WTC11 (cell line): ENCODE data around the gene C4orf50. TPM values are rescaled to one million over a fixed set of nuclear protein-coding genes. Genes with fewer than 3 reads are reported as not detected.

ENCODE experiments used
- ATAC-seq: fragments of 200-7000 bp; cut with Tn5 transposase; 2 replicates; pipeline ENCODE4 v1.10.0; 2021; ENCODE audit warnings: mild to moderate bottlenecking, moderate library complexity
- CTCF ChIA-PET: fragments of 300-600 bp; sonication (Branson Sonifier 250); formaldehyde crosslinking; loops from one replicate; lab custom pipeline; 2021; ENCODE audit warnings: antibody characterized with exemption; lab: Charles Lee
- POLR2A ChIA-PET: fragments of 350-600 bp; sonication (Branson Sonifier 250); formaldehyde crosslinking; loops from one replicate; lab custom pipeline; 2021; ENCODE audit warnings: antibody characterized with exemption; lab: Charles Lee
- DNase-seq: peaks from one replicate; pipeline ENCODE4 v3.0.0; 2021; ENCODE audit warnings: low spot score
- H3K27ac Mint-ChIP-seq: 2 replicates; pipeline ENCODE4 v1.8.0; 2021; ENCODE audit warnings: mixed read lengths
- H3K27me3 Mint-ChIP-seq: 2 replicates; pipeline ENCODE4 v1.8.0; 2021; ENCODE audit warnings: low read depth, mild to moderate bottlenecking, moderate library complexity, mixed read lengths
- H3K36me3 Mint-ChIP-seq: 2 replicates; pipeline ENCODE4 v1.8.0; 2021; ENCODE audit warnings: mixed read lengths
- H3K4me1 Mint-ChIP-seq: 2 replicates; pipeline ENCODE4 v1.8.0; 2022; ENCODE audit warnings: mixed read lengths
- H3K4me3 Mint-ChIP-seq: 2 replicates; pipeline ENCODE4 v1.8.0; 2021; ENCODE audit warnings: mild to moderate bottlenecking, moderate library complexity, mixed read lengths
- H3K9me3 Mint-ChIP-seq: 2 replicates; pipeline ENCODE4 v1.8.0; 2021; ENCODE audit warnings: mixed read lengths
- ATF1 ChIP-seq: sonication (generic); formaldehyde crosslinking; IDR thresholded peaks from 2 replicates; pipeline ENCODE4 v1.8.1; 2023; ENCODE audit warnings: mild to moderate bottlenecking, moderate library complexity, missing genetic modification reagents
- ELF4 ChIP-seq: sonication (generic); formaldehyde crosslinking; IDR thresholded peaks from 2 replicates; pipeline ENCODE4 v1.8.1; 2022; ENCODE audit warnings: low read depth, mild to moderate bottlenecking, moderate library complexity, missing genetic modification reagents
- FOXP1 ChIP-seq: sonication (generic); formaldehyde crosslinking; IDR thresholded peaks from 2 replicates; pipeline ENCODE4 v1.8.0; 2022; ENCODE audit warnings: missing genetic modification reagents, mild to moderate bottlenecking, moderate library complexity, borderline replicate concordance
- GABPB1 ChIP-seq: sonication (generic); formaldehyde crosslinking; IDR thresholded peaks from 2 replicates; pipeline ENCODE4 v1.8.1; 2023; ENCODE audit warnings: mild to moderate bottlenecking, missing genetic modification reagents
- GRHL2 ChIP-seq: fragments of 250-450 bp; sonication (Bioruptor Pico); IDR thresholded peaks from 2 replicates; pipeline ENCODE4 v1.8.0; 2022; ENCODE audit warnings: mild to moderate bottlenecking, moderate library complexity; ENCODE audit not compliant: insufficient replicate concordance, severe bottlenecking
- JAZF1 ChIP-seq: fragments of 250-450 bp; sonication (Bioruptor Pico); IDR thresholded peaks from 2 replicates; pipeline ENCODE4 v1.9.0; 2021; ENCODE audit warnings: moderate library complexity, mild to moderate bottlenecking, inconsistent platforms
- NFYB ChIP-seq: sonication (generic); formaldehyde crosslinking; conservative IDR thresholded peaks from 2 replicates; pipeline ENCODE4 v1.8.0; 2022; ENCODE audit warnings: low read depth, missing genetic modification reagents
- PRRX2 ChIP-seq: fragments of 250-450 bp; sonication (Bioruptor Pico); IDR thresholded peaks from 2 replicates; pipeline ENCODE4 v1.8.0; 2021; ENCODE audit warnings: mild to moderate bottlenecking
- RELA ChIP-seq: sonication (generic); formaldehyde crosslinking; IDR thresholded peaks from 2 replicates; pipeline ENCODE4 v1.8.1; 2022; ENCODE audit warnings: missing genetic modification reagents, mild to moderate bottlenecking, borderline replicate concordance
- SMAD3 ChIP-seq: sonication (generic); formaldehyde crosslinking; IDR thresholded peaks from 2 replicates; pipeline ENCODE4 v1.8.0; 2022; ENCODE audit warnings: missing genetic modification reagents, mild to moderate bottlenecking, borderline replicate concordance
- SOX15 ChIP-seq: fragments of 250-450 bp; sonication (Bioruptor Pico); IDR thresholded peaks from 2 replicates; pipeline ENCODE4 v1.9.0; 2021; ENCODE audit warnings: mild to moderate bottlenecking
- TEAD1 ChIP-seq: sonication (generic); formaldehyde crosslinking; IDR thresholded peaks from 2 replicates; pipeline ENCODE4 v1.8.0; 2022; ENCODE audit warnings: mild to moderate bottlenecking, missing genetic modification reagents
- ZBTB21 ChIP-seq: sonication (generic); formaldehyde crosslinking; IDR thresholded peaks from 2 replicates; pipeline ENCODE4 v1.8.1; 2023; ENCODE audit warnings: mild to moderate bottlenecking, missing genetic modification reagents, borderline replicate concordance
- ZNF121 ChIP-seq: sonication (generic); formaldehyde crosslinking; IDR thresholded peaks from 2 replicates; pipeline ENCODE4 v1.8.0; 2023; ENCODE audit warnings: missing genetic modification reagents
- ZNF423 ChIP-seq: fragments of 250-450 bp; sonication (Bioruptor Pico); IDR thresholded peaks from 2 replicates; pipeline ENCODE4 v2.1.2; 2022; ENCODE audit warnings: mild to moderate bottlenecking, moderate library complexity
- total RNA-seq: library from RNA; stranded (reverse); gene quantifications from 3 replicates; pipeline ENCODE4 v1.2.3, GENCODE V29; 2021
- TF ChIP-seq, protein P1 (sequence below): fragments of 250-450 bp; sonication (Bioruptor Pico); conservative IDR thresholded peaks from 2 replicates; pipeline ENCODE4 v1.9.0; 2021; ENCODE audit warnings: mild to moderate bottlenecking
- TF ChIP-seq, protein P2 (sequence below): fragments of 200-600 bp; IDR thresholded peaks from 2 replicates; pipeline ENCODE4 v1.8.0; 2022; ENCODE audit warnings: antibody characterized with exemption
- TF ChIP-seq, protein P3 (sequence below): sonication (generic); formaldehyde crosslinking; IDR thresholded peaks from 2 replicates; pipeline ENCODE4 v1.8.0; 2022; ENCODE audit warnings: missing genetic modification reagents
- TF ChIP-seq, protein P4 (sequence below): sonication (generic); formaldehyde crosslinking; IDR thresholded peaks from 2 replicates; pipeline ENCODE4 v1.8.0; 2022; ENCODE audit warnings: mild to moderate bottlenecking, missing genetic modification reagents
- TF ChIP-seq, protein P5 (sequence below): sonication (generic); formaldehyde crosslinking; IDR thresholded peaks from 2 replicates; pipeline ENCODE4 v1.8.1; 2023; ENCODE audit warnings: mild to moderate bottlenecking, missing genetic modification reagents, moderate library complexity

Gene C4orf50
- total RNA-seq, 1 experiment from 2014 or later: 0.17 TPM

DNA sequence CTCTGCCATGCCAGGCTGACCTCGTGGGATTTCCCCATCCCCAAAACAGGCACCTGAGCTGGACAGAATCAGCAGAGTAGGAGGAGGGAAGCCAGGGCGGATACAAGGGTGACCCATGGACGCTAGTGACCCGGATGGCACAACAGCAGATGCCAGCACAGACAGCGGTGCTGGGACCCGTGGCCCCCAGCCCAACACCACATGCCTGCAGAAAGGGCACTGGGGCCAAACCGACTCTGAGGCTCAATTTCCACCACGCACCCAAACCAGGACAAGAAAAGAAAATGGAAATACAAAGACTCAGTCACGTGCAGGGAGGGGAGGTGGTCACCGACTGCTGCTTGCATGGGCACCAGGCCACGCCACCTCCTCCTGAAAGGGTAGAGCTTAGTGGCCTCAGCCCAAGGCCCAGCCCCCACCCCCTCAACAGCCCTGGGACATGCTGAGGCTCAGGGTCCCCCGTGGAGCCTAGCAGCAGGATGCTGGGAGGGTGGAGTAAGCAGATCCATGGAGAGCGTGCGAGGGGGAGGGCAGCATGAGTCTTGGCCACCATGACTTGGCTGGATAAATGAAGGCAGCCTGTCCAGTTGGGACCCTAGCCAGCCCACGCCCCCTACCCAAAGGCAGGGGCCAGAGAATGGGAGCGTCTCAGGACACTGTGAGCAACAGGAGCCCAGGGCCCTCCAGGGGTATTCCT is 47.7 kb downstream of the C4orf50 start (continued):
- TF ChIP-seq, protein P1, sequence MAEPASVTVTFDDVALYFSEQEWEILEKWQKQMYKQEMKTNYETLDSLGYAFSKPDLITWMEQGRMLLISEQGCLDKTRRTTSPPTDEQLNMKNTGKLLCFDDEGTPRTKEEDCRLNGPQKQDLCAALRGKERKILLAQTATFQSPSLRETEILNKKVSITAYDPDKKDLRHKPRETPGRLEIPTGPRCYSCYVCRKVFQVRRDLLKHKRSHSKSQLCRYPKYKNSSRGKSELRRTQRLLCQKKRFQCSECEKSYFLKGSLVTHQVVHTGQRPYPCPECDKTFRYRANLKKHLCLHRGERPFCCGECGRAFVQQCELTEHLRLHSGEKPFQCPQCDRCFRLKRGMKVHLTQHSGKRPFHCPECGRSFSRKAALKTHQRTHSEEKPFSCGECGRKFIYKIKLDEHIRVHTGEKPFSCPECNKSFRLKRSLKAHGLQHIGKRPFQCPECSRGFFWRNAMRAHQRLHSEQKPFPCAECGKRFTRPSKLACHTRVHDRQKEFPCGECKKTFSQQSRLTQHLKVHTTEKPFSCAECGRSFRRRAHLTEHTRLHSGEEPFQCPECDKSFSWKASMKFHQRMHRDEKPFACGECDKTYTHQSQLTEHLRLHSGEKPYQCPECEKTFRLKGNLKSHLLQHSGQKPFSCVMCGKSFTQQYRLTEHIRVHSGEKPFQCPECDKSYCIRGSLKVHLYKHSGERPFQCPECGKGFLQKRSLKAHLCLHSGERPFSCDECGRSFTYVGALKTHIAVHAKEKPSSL (CRISPR knock-in tag): no peak
- TF ChIP-seq PRRX2: no peak
- TF ChIP-seq ZNF423 (CRISPR knock-in tag): no peak
- TF ChIP-seq, protein P2, sequence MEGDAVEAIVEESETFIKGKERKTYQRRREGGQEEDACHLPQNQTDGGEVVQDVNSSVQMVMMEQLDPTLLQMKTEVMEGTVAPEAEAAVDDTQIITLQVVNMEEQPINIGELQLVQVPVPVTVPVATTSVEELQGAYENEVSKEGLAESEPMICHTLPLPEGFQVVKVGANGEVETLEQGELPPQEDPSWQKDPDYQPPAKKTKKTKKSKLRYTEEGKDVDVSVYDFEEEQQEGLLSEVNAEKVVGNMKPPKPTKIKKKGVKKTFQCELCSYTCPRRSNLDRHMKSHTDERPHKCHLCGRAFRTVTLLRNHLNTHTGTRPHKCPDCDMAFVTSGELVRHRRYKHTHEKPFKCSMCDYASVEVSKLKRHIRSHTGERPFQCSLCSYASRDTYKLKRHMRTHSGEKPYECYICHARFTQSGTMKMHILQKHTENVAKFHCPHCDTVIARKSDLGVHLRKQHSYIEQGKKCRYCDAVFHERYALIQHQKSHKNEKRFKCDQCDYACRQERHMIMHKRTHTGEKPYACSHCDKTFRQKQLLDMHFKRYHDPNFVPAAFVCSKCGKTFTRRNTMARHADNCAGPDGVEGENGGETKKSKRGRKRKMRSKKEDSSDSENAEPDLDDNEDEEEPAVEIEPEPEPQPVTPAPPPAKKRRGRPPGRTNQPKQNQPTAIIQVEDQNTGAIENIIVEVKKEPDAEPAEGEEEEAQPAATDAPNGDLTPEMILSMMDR: no peak
- no peak for TF ChIP-seq ELF4 (CRISPR knock-in tag)
- TF ChIP-seq SMAD3 (CRISPR knock-in tag): no peak
- no peak for TF ChIP-seq ZNF121 (CRISPR knock-in tag)
- no peak for TF ChIP-seq GABPB1
- no peak for TF ChIP-seq ATF1 (CRISPR knock-in tag)
- no peak for TF ChIP-seq SOX15 (CRISPR knock-in tag)
- no peak for TF ChIP-seq TEAD1 (CRISPR knock-in tag)
- no peak for TF ChIP-seq RELA (CRISPR knock-in tag)
- TF ChIP-seq, protein P3, sequence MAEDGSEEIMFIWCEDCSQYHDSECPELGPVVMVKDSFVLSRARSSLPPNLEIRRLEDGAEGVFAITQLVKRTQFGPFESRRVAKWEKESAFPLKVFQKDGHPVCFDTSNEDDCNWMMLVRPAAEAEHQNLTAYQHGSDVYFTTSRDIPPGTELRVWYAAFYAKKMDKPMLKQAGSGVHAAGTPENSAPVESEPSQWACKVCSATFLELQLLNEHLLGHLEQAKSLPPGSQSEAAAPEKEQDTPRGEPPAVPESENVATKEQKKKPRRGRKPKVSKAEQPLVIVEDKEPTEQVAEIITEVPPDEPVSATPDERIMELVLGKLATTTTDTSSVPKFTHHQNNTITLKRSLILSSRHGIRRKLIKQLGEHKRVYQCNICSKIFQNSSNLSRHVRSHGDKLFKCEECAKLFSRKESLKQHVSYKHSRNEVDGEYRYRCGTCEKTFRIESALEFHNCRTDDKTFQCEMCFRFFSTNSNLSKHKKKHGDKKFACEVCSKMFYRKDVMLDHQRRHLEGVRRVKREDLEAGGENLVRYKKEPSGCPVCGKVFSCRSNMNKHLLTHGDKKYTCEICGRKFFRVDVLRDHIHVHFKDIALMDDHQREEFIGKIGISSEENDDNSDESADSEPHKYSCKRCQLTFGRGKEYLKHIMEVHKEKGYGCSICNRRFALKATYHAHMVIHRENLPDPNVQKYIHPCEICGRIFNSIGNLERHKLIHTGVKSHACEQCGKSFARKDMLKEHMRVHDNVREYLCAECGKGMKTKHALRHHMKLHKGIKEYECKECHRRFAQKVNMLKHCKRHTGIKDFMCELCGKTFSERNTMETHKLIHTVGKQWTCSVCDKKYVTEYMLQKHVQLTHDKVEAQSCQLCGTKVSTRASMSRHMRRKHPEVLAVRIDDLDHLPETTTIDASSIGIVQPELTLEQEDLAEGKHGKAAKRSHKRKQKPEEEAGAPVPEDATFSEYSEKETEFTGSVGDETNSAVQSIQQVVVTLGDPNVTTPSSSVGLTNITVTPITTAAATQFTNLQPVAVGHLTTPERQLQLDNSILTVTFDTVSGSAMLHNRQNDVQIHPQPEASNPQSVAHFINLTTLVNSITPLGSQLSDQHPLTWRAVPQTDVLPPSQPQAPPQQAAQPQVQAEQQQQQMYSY (CRISPR knock-in tag): no peak
- TF ChIP-seq GRHL2 (CRISPR knock-in tag): no peak
- TF ChIP-seq, protein P4, sequence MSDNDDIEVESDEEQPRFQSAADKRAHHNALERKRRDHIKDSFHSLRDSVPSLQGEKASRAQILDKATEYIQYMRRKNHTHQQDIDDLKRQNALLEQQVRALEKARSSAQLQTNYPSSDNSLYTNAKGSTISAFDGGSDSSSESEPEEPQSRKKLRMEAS: no peak

DNA sequence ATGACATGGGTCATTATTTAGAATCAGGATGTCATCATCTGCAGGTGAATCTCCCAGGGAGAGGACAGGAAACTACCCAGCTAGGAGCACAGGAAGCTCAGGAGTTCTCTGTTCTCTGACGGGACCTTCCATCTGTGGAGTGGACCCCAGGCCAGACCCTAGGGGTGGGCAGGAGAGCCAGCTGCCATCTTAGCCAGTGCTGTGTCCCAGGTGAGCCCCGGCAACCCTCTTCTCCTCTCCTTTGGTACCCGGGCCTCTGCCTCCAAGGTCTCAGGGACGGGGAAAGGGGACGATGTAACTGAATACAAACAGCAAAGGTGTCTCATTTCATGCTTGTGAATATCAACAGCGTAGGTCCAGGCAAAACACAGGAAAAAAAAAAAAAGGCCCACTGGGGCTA is 48.5 kb downstream of the C4orf50 start:
- Mint-ChIP-seq H3K27me3 (peaks cover 6% of the 10 kb centered on the region; the same call in 1 of the 2 replicates), H3K4me3 (no peak overlapping the region), H3K9me3 (no peaks in the 10 kb centered on the region), H3K27ac (no peak overlapping the region), H3K36me3 (no peaks in the 10 kb centered on the region), H3K4me1 (peaks cover 25% of the 10 kb centered on the region)
- POLR2A ChIA-PET: no interaction called here
- DNase-seq: no peak
- CTCF ChIA-PET: interaction anchor here (0.9 to 2.2 kb wide), 2 partner anchors 136 to 148 kb away, joined by 3 to 8 read pairs; no protein-coding TSS in a partner anchor
- ATAC-seq: no peak
- TF ChIP-seq, protein P5, sequence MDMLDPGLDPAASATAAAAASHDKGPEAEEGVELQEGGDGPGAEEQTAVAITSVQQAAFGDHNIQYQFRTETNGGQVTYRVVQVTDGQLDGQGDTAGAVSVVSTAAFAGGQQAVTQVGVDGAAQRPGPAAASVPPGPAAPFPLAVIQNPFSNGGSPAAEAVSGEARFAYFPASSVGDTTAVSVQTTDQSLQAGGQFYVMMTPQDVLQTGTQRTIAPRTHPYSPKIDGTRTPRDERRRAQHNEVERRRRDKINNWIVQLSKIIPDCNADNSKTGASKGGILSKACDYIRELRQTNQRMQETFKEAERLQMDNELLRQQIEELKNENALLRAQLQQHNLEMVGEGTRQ: no peak
- TF ChIP-seq RELA (CRISPR knock-in tag) (no peak), ZBTB21 (CRISPR knock-in tag) (no peak), TEAD1 (CRISPR knock-in tag) (no peak), NFYB (CRISPR knock-in tag) (no peak), SOX15 (CRISPR knock-in tag) (no peak), FOXP1 (no peak), ZNF121 (CRISPR knock-in tag) (no peak), SMAD3 (CRISPR knock-in tag) (no peak), JAZF1 (no peak)
